GM18517 (cell line): Measurements from ENCODE around the gene HERC3.

Source experiments
- ATAC-seq: cut with Tn5 transposase; IDR thresholded peaks from one replicate; pipeline ENCODE4 v1.9.1; 2021; ENCODE audit warnings: mild to moderate bottlenecking, moderate library complexity; ENCODE audit not compliant: unreplicated experiment

Gene HERC3

GRCh38 chr4:88744609-88745008 is 152.3 kb downstream of the HERC3 start:
- no peak for ATAC-seq

- ATAC-seq = no peak
Measured at GRCh38 chr4:88745175-88745574, 152.9 kb downstream of the HERC3 start.

- ATAC-seq = no peak
Measured at GRCh38 chr4:88745581-88746163, 153.4 kb downstream of the HERC3 start.

- ATAC-seq = no peak
Measured at GRCh38 chr4:88746206-88746605, 153.9 kb downstream of the HERC3 start.

- ATAC-seq = no peak
Measured at GRCh38 chr4:88747351-88747750, 155.1 kb downstream of the HERC3 start.

GRCh38 chr4:88750369-88750768 is 158.1 kb downstream of the HERC3 start:
- ATAC-seq = no peak

- ATAC-seq = no peak
Measured at GRCh38 chr4:88751258-88752075, 159.2 kb downstream of the HERC3 start.

- no peak for ATAC-seq
Measured at GRCh38 chr4:88752076-88752463, 159.8 kb downstream of the HERC3 start.

- ATAC-seq = no peak
Measured at GRCh38 chr4:88752754-88753153, 160.5 kb downstream of the HERC3 start.

GRCh38 chr4:88753658-88754571 is 161.6 kb downstream of the HERC3 start:
- no peak for ATAC-seq

GRCh38 chr4:88754796-88755195 is 162.5 kb downstream of the HERC3 start:
- ATAC-seq = no peak

GRCh38 chr4:88755454-88755853 is 163.2 kb downstream of the HERC3 start:
- ATAC-seq = no peak

- ATAC-seq = no peak
Measured at GRCh38 chr4:88756149-88756548, 163.9 kb downstream of the HERC3 start.

GRCh38 chr4:88757067-88757466 is 164.8 kb downstream of the HERC3 start:
- no peak for ATAC-seq

- ATAC-seq = no peak
Measured at GRCh38 chr4:88757776-88758175, 165.5 kb downstream of the HERC3 start.
